WERI-Rb-1 (cell line): ENCODE measurements around the gene TMEM107.
"Not testable (repeated sequence)": the region's sequence is repeated elsewhere in the genome, so short reads cannot be mapped to it uniquely, and the experiment has no call there.

ENCODE experiments used
- DNase-seq: peaks from one replicate; pipeline ENCODE4 v3.0.0-alpha.2; 2020
- H3K27ac ChIP-seq: fragments of 250-450 bp; sonication (Bioruptor Pico); 2 replicates; pipeline ENCODE4 v1.5.1; 2020; ENCODE audit warnings: mild to moderate bottlenecking, moderate library complexity
- H3K27me3 ChIP-seq: fragments of 250-450 bp; sonication (Bioruptor Pico); 2 replicates; pipeline ENCODE4 v1.5.1; 2021; ENCODE audit warnings: mild to moderate bottlenecking, low read depth, moderate library complexity; ENCODE audit not compliant: insufficient read depth, severe bottlenecking
- H3K36me3 ChIP-seq: fragments of 250-450 bp; sonication (Bioruptor Pico); 2 replicates; pipeline ENCODE4 v1.5.1; 2020; ENCODE audit warnings: mild to moderate bottlenecking, moderate library complexity
- H3K4me3 ChIP-seq: 2 replicates; pipeline ENCODE4 v1.5.1; 2011; ENCODE audit warnings: low read depth, mild to moderate bottlenecking, control low read depth, low read length
- H3K9me3 ChIP-seq: fragments of 250-450 bp; sonication (Bioruptor Pico); 2 replicates; pipeline ENCODE4 v1.5.1; 2021; ENCODE audit warnings: mild to moderate bottlenecking, moderate library complexity; ENCODE audit not compliant: severe bottlenecking
- CTCF ChIP-seq: IDR thresholded peaks from 2 replicates; pipeline ENCODE4 v1.5.1; 2011; ENCODE audit warnings: low read depth, mild to moderate bottlenecking, control low read depth, inconsistent platforms, low read length

The TMEM107 gene

GRCh38 chr17:8173056-8173870 lies 2.9 kb downstream of the TMEM107 start:
- Histone ChIP-seq H3K4me3 (peak overlapping the region; percentile 50), H3K27ac (peak overlapping the region; percentile 99), H3K9me3 (no peaks in the 10 kb centered on the region), H3K36me3 (no peaks in the 10 kb centered on the region), H3K27me3 (no peaks in the 10 kb centered on the region)
- DNase-seq: peak; percentile 84
- no peak for TF ChIP-seq CTCF

DNA sequence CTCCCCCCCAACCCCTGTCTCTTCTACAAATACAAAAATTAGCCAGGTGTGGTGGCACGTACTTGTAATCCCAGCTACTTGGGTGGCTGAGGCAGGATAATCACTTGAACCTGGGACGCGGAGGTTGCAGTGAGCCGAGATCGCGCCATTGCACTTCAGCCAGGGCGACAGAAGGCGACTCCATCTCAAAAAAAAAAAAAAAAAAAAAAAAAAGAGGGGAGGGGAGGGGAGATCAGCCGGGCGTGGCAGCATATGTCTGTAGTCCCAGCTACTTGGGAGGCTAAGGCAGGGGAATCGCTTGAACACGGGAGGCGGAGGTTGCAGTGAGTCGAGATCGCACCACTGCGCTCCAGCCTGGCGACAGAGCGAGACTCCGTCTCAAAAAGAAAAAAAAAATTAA lies 6.0 kb downstream of the TMEM107 start:
- Histone ChIP-seq H3K4me3 (peak overlapping the region; percentile 51), H3K27ac (peak overlapping the region; percentile 66)
- H3K36me3 ChIP-seq, H3K9me3 ChIP-seq, H3K27me3 ChIP-seq: not testable (repeated sequence)
- DNase-seq: peak; percentile 80

GRCh38 chr17:8167526-8167925 lies 8.7 kb downstream of the TMEM107 start:
- no peak overlapping the region for H3K4me3 ChIP-seq
- no peaks in the 10 kb centered on the region for H3K27me3 ChIP-seq
- no peak for TF ChIP-seq CTCF
- H3K9me3 ChIP-seq: no peaks in the 10 kb centered on the region
- H3K27ac ChIP-seq: no peak overlapping the region
- H3K36me3 ChIP-seq: peaks cover 1% of the 10 kb centered on the region; the same call in 1 of the 2 replicates
- no peak for DNase-seq

- Histone ChIP-seq H3K4me3 (no peak overlapping the region), H3K36me3 (peaks cover 7% of the 10 kb centered on the region), H3K27me3 (no peaks in the 10 kb centered on the region), H3K9me3 (no peaks in the 10 kb centered on the region), H3K27ac (no peak overlapping the region)
- no peak for DNase-seq
- TF ChIP-seq CTCF: no peak
Measured at GRCh38 chr17:8166731-8167130, 9.4 kb downstream of the TMEM107 start.

DNA sequence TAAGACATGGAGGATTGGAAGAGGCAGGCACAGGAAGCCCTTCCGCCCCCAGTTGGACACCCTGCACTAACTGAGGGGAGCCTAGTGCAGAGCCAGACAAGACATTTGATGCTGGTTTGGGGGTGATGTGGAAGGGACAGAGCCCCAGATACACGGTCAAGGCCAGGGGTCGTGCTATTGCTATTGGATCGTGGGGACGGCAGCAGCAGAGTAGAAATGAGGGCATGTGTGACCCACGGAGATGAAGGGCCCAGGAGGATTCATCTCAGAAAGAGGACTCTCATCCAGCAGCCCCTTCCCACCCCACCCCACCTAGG lies 11.4 kb downstream of the TMEM107 start:
- no peak for TF ChIP-seq CTCF
- Histone ChIP-seq H3K27ac (peak overlapping the region; percentile 98), H3K4me3 (peak overlapping the region; percentile 82), H3K9me3 (no peaks in the 10 kb centered on the region), H3K27me3 (no peaks in the 10 kb centered on the region), H3K36me3 (peaks cover 21% of the 10 kb centered on the region)
- DNase-seq: no peak

DNA sequence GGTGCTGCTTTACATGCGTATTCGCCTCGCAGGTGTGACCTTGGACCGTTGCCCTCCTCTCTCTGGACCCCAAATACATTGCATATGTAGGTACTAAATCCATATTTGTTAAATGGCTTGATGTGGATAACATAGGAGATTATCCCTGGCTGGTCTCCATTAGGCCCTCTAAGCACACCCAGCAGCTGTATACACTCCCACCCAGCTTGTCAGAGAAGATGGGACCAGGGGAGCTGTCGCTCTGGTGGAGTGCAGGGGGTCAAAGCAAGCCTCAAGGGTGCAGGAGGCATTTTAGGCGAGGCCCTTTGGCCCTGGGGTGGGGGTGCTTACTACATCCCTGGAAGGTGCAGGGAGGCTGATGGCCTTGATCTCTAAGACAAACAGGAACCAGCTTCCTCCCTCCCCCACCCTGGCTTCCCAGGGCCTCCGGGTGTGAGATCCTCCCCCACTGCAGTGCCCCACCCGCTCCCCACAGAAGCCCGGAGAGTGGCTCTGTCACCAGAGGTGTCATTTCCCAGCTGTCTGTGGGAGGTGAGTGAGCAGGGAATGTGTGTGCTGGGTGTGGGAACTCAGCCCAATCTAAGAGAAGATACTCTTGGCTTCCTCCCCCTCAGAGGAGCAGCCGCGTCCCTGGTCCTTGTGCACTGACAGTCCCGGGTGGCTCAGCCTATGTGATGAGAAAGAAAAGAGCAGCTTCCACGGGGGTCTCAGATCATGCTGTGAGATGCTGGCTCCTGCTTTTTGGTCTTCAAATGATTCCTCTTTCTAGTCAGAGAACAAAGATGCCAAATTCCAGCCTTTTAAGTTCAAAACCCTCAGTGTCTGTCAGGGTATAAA lies 12.0 kb downstream of the TMEM107 start:
- DNase-seq: peak; percentile 88
- Histone ChIP-seq H3K9me3 (no peaks in the 10 kb centered on the region), H3K27me3 (no peaks in the 10 kb centered on the region), H3K36me3 (peaks cover 27% of the 10 kb centered on the region), H3K4me3 (peak overlapping the region; percentile 82), H3K27ac (peak overlapping the region; percentile 98)
- TF ChIP-seq CTCF: no peak
